Left lung (tissue), 10 donors: ENCODE measurements around the gene UQCC5. TPM values are rescaled to one million over a fixed set of nuclear protein-coding genes. Genes with fewer than 3 reads are reported as not detected.

Experiments used
- ATAC-seq: fragments of 200-7000 bp; cut with Tn5 transposase; one replicate; pipeline ENCODE4 v1.9.1; 2020; ENCODE audit warnings: moderate library complexity
- DNase-seq, 4 donors: peaks; one replicate each; pipeline ENCODE4 v3.0.0-alpha.2; 2013 to 2020
- H3K27ac ChIP-seq, 2 donors: fragments of 200-600 bp; sonication (generic) in 1 of 2; one replicate each; pipeline versions ENCODE4 v1.5.0 to v1.8.0; 2020 to 2021
- H3K27me3 ChIP-seq, 2 donors: fragments of 200-600 bp; sonication (generic) in 1 of 2; one replicate each; pipeline versions ENCODE4 v1.5.0 to v1.8.0; 2020 to 2021
- H3K36me3 ChIP-seq, 2 donors: fragments of 200-600 bp; sonication (generic) in 1 of 2; one replicate each; pipeline versions ENCODE4 v1.5.0 to v1.8.0; 2020 to 2021
- H3K4me1 ChIP-seq, 2 donors: fragments of 200-600 bp; one replicate each; pipeline ENCODE4 v1.8.0; 2021
- H3K4me3 ChIP-seq, 2 donors: fragments of 200-600 bp; sonication (generic) in 1 of 2; one replicate each; pipeline versions ENCODE4 v1.5.0 to v1.8.0; 2020 to 2021; ENCODE audit warnings: mild to moderate bottlenecking in 1 of 2
- H3K9me3 ChIP-seq, 2 donors: fragments of 200-600 bp; sonication (generic) in 1 of 2; one replicate each; pipeline versions ENCODE4 v1.5.0 to v1.8.0; 2020 to 2021
- CTCF ChIP-seq, 2 donors: fragments of 200-600 bp; sonication (generic) in 1 of 2; IDR thresholded peaks; one replicate each; pipeline versions ENCODE4 v1.5.0 to v1.8.0; 2021; ENCODE audit warnings: antibody characterized with exemption in 2 of 2
- intact Hi-C, 2 donors: fragments of 100-400 bp; cut with DNase I; formaldehyde crosslinking; loops; one replicate each; pipeline versions ENCODE4 v1.11.2 to v1.14.2; 2022
- polyA plus RNA-seq, 6 donors: library from polyadenylated mRNA; unstranded; fragments of 120-200 nt; gene quantifications; one replicate each; pipeline ENCODE4 v1.2.1, GENCODE V29; 2013; ENCODE audit not compliant: insufficient read length in 6 of 6
- total RNA-seq, 2 donors: library from RNA; stranded (reverse); fragmentation: NEBNext Ultra II Directional; extraction: Animal tissue kit (Norgen Biotek cat#: 25700); gene quantifications; one replicate each; pipeline ENCODE4 v1.2.1, GENCODE V29; 2021
- donor health status: DM: no; HTN: yes; CAD: no.
- donor health status: DM: no; HTN: no; CAD: no.

UQCC5 gene
- total and polyA plus RNA-seq, 8 donors = 9.6 to 20.4 (median 17.2) TPM

GRCh38 chr3:52504977-52505376, 31.4 kb upstream of the UQCC5 start:
- intact Hi-C loops = no loop called here
- no peak for ATAC-seq

GRCh38 chr3:52506266-52506966, 30.0 kb upstream of the UQCC5 start:
- Histone ChIP-seq H3K36me3 (peaks cover 0 to 93% of the 10 kb centered on the region in 2 donors), H3K4me1 (no peaks in the 10 kb centered on the region), H3K27me3 (no peaks in the 10 kb centered on the region), H3K27ac (no peak overlapping the region), H3K4me3 (no peak overlapping the region), H3K9me3 (no peaks in the 10 kb centered on the region)
- TF ChIP-seq CTCF (IDR thresholded peaks at IDR 0.05) = no peak
- ATAC-seq (no peak), DNase-seq (no peak)
- intact Hi-C loops = no loop called here

More at GRCh38 chr3:52504977-52505376, 31.4 kb upstream of the UQCC5 start:
- TF ChIP-seq CTCF (IDR thresholded peaks at IDR 0.05) = no peak
- H3K4me3 ChIP-seq = no peak overlapping the region
- H3K36me3 ChIP-seq = peaks cover 0 to 79% of the 10 kb centered on the region in 2 donors
- no peaks in the 10 kb centered on the region for H3K27me3 ChIP-seq
- no peak overlapping the region for H3K27ac ChIP-seq
- DNase-seq = no peak
- no peaks in the 10 kb centered on the region for H3K9me3 ChIP-seq
- peaks cover 0 to 6% of the 10 kb centered on the region in 2 donors for H3K4me1 ChIP-seq

GRCh38 chr3:52507359-52507758, 29.0 kb upstream of the UQCC5 start:
- H3K36me3 ChIP-seq = peaks cover 0 to 95% of the 10 kb centered on the region in 2 donors
- ATAC-seq = peak; percentile 53
- H3K27me3 ChIP-seq = no peaks in the 10 kb centered on the region
- H3K4me1 ChIP-seq = no peaks in the 10 kb centered on the region
- no peak for TF ChIP-seq CTCF (IDR thresholded peaks at IDR 0.05)
- H3K27ac ChIP-seq = no peak overlapping the region
- intact Hi-C loops = no loop called here
- DNase-seq = no peak
- H3K4me3 ChIP-seq = no peak overlapping the region
- H3K9me3 ChIP-seq = no peaks in the 10 kb centered on the region

GRCh38 chr3:52509753-52510328, 26.6 kb upstream of the UQCC5 start:
- Histone ChIP-seq H3K27me3 (no peaks in the 10 kb centered on the region), H3K4me3 (no peak overlapping the region), H3K36me3 (peaks cover 0 to 97% of the 10 kb centered on the region in 2 donors), H3K27ac (no peak overlapping the region), H3K4me1 (no peaks in the 10 kb centered on the region), H3K9me3 (no peaks in the 10 kb centered on the region)
- DNase-seq = no peak
- ATAC-seq = no peak
- TF ChIP-seq CTCF (IDR thresholded peaks at IDR 0.05) = no peak
- intact Hi-C loops = no loop called here

GRCh38 chr3:52511509-52511908, 24.9 kb upstream of the UQCC5 start:
- no peak overlapping the region for H3K27ac ChIP-seq
- H3K4me3 ChIP-seq = no peak overlapping the region
- H3K9me3 ChIP-seq = no peaks in the 10 kb centered on the region
- H3K36me3 ChIP-seq = peaks cover 0 to 97% of the 10 kb centered on the region in 2 donors
- TF ChIP-seq CTCF (IDR thresholded peaks at IDR 0.05) = no peak
- intact Hi-C loops = no loop called here
- H3K27me3 ChIP-seq = no peaks in the 10 kb centered on the region
- ATAC-seq (no peak), DNase-seq (no peak)
- H3K4me1 ChIP-seq = no peaks in the 10 kb centered on the region
